WERI-Rb-1 (cell line): ENCODE measurements around the gene NBEA.

Source experiments
- DNase-seq: peaks from one replicate; pipeline ENCODE4 v3.0.0-alpha.2; 2020
- H3K27ac ChIP-seq: fragments of 250-450 bp; sonication (Bioruptor Pico); 2 replicates; pipeline ENCODE4 v1.5.1; 2020; ENCODE audit warnings: mild to moderate bottlenecking, moderate library complexity
- H3K27me3 ChIP-seq: fragments of 250-450 bp; sonication (Bioruptor Pico); 2 replicates; pipeline ENCODE4 v1.5.1; 2021; ENCODE audit warnings: mild to moderate bottlenecking, low read depth, moderate library complexity; ENCODE audit not compliant: insufficient read depth, severe bottlenecking
- H3K36me3 ChIP-seq: fragments of 250-450 bp; sonication (Bioruptor Pico); 2 replicates; pipeline ENCODE4 v1.5.1; 2020; ENCODE audit warnings: mild to moderate bottlenecking, moderate library complexity
- H3K4me3 ChIP-seq: 2 replicates; pipeline ENCODE4 v1.5.1; 2011; ENCODE audit warnings: low read depth, mild to moderate bottlenecking, control low read depth, low read length
- H3K9me3 ChIP-seq: fragments of 250-450 bp; sonication (Bioruptor Pico); 2 replicates; pipeline ENCODE4 v1.5.1; 2021; ENCODE audit warnings: mild to moderate bottlenecking, moderate library complexity; ENCODE audit not compliant: severe bottlenecking
- TF ChIP-seq, protein P1 (sequence below): IDR thresholded peaks from 2 replicates; pipeline ENCODE4 v1.5.1; 2011; ENCODE audit warnings: low read depth, mild to moderate bottlenecking, control low read depth, inconsistent platforms, low read length

The NBEA gene

GRCh38 chr13:35139591-35139990 is 197.5 kb downstream of the NBEA start:
- DNase-seq = no peak
- TF ChIP-seq, protein P1, sequence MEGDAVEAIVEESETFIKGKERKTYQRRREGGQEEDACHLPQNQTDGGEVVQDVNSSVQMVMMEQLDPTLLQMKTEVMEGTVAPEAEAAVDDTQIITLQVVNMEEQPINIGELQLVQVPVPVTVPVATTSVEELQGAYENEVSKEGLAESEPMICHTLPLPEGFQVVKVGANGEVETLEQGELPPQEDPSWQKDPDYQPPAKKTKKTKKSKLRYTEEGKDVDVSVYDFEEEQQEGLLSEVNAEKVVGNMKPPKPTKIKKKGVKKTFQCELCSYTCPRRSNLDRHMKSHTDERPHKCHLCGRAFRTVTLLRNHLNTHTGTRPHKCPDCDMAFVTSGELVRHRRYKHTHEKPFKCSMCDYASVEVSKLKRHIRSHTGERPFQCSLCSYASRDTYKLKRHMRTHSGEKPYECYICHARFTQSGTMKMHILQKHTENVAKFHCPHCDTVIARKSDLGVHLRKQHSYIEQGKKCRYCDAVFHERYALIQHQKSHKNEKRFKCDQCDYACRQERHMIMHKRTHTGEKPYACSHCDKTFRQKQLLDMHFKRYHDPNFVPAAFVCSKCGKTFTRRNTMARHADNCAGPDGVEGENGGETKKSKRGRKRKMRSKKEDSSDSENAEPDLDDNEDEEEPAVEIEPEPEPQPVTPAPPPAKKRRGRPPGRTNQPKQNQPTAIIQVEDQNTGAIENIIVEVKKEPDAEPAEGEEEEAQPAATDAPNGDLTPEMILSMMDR = no peak
- Histone ChIP-seq H3K9me3 (no peaks in the 10 kb centered on the region), H3K4me3 (no peak overlapping the region), H3K27ac (no peak overlapping the region), H3K27me3 (no peaks in the 10 kb centered on the region), H3K36me3 (no peaks in the 10 kb centered on the region)

DNA sequence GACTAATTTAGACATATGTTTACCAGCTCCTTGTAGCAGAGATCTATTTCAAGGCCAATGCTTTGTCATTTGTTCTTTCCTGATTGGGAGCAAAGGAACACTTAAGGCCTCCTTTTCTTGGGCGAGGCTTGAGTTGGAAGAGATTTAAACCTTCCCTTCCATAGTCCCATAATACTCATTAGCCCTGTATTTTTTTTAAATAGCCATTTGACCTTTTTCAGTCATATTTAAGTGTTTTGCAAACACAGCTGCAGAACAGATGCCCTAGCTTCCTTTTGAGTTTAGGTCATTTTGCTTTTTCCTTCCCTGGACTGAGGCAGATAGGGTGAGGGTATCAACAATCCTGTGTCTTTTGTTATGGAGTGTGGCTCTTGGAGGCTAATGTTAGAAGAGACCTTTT is 198.3 kb downstream of the NBEA start:
- TF ChIP-seq, protein P1 = no peak
- DNase-seq = no peak
- Histone ChIP-seq H3K4me3 (no peak overlapping the region), H3K36me3 (no peaks in the 10 kb centered on the region), H3K27ac (no peak overlapping the region), H3K9me3 (no peaks in the 10 kb centered on the region), H3K27me3 (no peaks in the 10 kb centered on the region)

DNA sequence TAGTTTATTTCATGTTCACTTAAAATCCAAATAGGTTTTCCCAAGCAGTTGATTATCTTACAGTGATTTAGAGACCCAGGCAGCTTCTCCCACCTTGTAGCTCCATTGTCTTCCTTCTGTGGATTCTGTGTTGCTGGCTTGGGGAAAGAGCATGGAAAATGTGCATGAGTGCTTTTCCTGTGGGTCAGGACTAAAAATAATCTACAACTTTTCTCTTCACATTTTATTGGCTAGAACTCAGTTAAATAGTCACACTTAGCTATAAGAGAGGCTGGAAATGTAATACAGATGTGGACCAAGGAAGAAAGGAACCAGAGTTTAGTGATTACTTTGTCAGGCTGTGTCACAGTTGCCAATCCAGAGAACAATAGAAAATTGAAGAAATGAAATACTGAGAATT is 198.8 kb downstream of the NBEA start:
- TF ChIP-seq, protein P1 = no peak
- H3K4me3 ChIP-seq = no peak overlapping the region
- no peak for DNase-seq
- no peak overlapping the region for H3K27ac ChIP-seq
- H3K9me3 ChIP-seq = no peaks in the 10 kb centered on the region
- no peaks in the 10 kb centered on the region for H3K36me3 ChIP-seq
- no peaks in the 10 kb centered on the region for H3K27me3 ChIP-seq

- no peaks in the 10 kb centered on the region for H3K27me3 ChIP-seq
- no peak for DNase-seq
- no peaks in the 10 kb centered on the region for H3K36me3 ChIP-seq
- no peaks in the 10 kb centered on the region for H3K9me3 ChIP-seq
- no peak overlapping the region for H3K27ac ChIP-seq
- TF ChIP-seq, protein P1 = no peak
- H3K4me3 ChIP-seq = no peak overlapping the region
Measured at GRCh38 chr13:35143123-35143522, 201.1 kb downstream of the NBEA start.

DNA sequence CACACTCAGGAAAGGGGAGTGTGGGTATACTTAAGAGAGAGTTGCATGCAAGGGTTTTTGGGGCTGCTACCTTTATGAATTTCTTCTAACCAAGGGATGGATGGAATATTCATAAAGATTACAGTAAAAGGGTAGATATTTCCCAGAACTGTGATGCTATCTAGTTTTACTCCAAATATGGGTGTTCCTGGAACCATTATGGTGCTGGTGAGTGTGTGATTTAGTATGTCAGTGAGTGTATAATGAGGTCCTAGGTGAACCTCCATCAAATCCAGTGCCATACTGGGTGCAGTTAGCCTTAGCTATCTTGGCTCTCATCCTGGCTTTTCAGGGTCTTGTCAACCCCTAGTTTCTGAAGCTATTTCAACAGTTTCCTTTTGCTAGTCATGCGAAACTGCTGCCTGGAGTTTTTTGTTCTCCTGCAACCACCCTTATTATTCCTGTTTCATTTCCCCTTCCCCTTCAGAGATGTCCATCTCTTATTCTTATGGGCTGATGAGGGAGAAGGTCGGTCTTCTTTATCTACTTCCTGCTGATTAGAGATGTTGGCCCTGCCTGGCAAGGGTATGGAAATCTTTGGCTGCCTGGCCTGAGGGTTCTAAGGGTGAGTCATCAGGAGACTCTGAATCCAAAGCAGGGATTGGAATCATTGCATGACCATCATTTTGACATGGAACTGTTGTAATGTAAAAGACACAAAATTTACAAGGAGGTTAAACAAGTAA is 202.3 kb downstream of the NBEA start:
- TF ChIP-seq, protein P1 = no peak
- DNase-seq = no peak
- Histone ChIP-seq H3K9me3 (no peaks in the 10 kb centered on the region), H3K27ac (no peak overlapping the region), H3K36me3 (no peaks in the 10 kb centered on the region), H3K4me3 (no peak overlapping the region), H3K27me3 (no peaks in the 10 kb centered on the region)

GRCh38 chr13:35146686-35147085 is 204.6 kb downstream of the NBEA start:
- no peak for DNase-seq
- H3K4me3 ChIP-seq = no peak overlapping the region
- no peaks in the 10 kb centered on the region for H3K9me3 ChIP-seq
- no peaks in the 10 kb centered on the region for H3K27me3 ChIP-seq
- no peak overlapping the region for H3K27ac ChIP-seq
- no peaks in the 10 kb centered on the region for H3K36me3 ChIP-seq
- TF ChIP-seq, protein P1 = no peak
